ENCODE data around the gene HS3ST3A1.

- TF ChIP-seq EZH2 (IDR thresholded peaks at IDR 0.05; ENCODE audit: borderline replicate concordance) (no peak), EZH2phosphoT487 (IDR thresholded peaks at IDR 0.05; ENCODE audit: low read depth, severe bottlenecking, unreplicated experiment) (no peak)
- TF ChIP-seq, protein P1, sequence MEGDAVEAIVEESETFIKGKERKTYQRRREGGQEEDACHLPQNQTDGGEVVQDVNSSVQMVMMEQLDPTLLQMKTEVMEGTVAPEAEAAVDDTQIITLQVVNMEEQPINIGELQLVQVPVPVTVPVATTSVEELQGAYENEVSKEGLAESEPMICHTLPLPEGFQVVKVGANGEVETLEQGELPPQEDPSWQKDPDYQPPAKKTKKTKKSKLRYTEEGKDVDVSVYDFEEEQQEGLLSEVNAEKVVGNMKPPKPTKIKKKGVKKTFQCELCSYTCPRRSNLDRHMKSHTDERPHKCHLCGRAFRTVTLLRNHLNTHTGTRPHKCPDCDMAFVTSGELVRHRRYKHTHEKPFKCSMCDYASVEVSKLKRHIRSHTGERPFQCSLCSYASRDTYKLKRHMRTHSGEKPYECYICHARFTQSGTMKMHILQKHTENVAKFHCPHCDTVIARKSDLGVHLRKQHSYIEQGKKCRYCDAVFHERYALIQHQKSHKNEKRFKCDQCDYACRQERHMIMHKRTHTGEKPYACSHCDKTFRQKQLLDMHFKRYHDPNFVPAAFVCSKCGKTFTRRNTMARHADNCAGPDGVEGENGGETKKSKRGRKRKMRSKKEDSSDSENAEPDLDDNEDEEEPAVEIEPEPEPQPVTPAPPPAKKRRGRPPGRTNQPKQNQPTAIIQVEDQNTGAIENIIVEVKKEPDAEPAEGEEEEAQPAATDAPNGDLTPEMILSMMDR (IDR thresholded peaks at IDR 0.05; ENCODE audit: poor library complexity) = no peak
Measured at GRCh38 chr17:13495423-13495822, 106.3 kb downstream of the HS3ST3A1 start.
